Measurements from ENCODE around the gene PAK1IP1.

DNA sequence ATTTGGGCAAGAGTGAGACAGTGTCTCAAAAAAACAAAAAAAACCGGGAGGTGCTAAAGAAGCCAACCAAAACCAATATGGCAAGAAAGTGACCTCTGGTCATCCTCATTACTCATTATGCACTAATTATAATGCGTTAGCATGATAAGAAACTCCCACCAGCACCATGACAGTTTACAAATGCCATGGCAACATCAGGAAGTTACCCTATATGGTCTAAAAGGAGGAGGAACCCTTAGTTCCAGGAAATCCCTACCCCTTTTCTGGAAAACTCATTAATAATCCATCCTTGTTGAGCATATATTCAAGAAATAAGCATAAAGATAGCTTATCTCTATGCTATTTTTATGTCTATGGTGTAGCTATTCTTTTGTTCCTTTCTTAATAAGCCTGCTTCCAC is 32.0 kb upstream of the PAK1IP1 start:
- TF ChIP-seq, protein P1, sequence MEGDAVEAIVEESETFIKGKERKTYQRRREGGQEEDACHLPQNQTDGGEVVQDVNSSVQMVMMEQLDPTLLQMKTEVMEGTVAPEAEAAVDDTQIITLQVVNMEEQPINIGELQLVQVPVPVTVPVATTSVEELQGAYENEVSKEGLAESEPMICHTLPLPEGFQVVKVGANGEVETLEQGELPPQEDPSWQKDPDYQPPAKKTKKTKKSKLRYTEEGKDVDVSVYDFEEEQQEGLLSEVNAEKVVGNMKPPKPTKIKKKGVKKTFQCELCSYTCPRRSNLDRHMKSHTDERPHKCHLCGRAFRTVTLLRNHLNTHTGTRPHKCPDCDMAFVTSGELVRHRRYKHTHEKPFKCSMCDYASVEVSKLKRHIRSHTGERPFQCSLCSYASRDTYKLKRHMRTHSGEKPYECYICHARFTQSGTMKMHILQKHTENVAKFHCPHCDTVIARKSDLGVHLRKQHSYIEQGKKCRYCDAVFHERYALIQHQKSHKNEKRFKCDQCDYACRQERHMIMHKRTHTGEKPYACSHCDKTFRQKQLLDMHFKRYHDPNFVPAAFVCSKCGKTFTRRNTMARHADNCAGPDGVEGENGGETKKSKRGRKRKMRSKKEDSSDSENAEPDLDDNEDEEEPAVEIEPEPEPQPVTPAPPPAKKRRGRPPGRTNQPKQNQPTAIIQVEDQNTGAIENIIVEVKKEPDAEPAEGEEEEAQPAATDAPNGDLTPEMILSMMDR (IDR thresholded peaks at IDR 0.05 in 2 of 3, conservative IDR thresholded peaks at IDR 0.05 in 1 of 3; ENCODE audit: control insufficient read depth in 2 of 3, extremely low read depth in 1 of 3, insufficient read depth in 1 of 3, low read depth in 3 of 3, low read length in 3 of 3): no peak
- TF ChIP-seq, protein P2, sequence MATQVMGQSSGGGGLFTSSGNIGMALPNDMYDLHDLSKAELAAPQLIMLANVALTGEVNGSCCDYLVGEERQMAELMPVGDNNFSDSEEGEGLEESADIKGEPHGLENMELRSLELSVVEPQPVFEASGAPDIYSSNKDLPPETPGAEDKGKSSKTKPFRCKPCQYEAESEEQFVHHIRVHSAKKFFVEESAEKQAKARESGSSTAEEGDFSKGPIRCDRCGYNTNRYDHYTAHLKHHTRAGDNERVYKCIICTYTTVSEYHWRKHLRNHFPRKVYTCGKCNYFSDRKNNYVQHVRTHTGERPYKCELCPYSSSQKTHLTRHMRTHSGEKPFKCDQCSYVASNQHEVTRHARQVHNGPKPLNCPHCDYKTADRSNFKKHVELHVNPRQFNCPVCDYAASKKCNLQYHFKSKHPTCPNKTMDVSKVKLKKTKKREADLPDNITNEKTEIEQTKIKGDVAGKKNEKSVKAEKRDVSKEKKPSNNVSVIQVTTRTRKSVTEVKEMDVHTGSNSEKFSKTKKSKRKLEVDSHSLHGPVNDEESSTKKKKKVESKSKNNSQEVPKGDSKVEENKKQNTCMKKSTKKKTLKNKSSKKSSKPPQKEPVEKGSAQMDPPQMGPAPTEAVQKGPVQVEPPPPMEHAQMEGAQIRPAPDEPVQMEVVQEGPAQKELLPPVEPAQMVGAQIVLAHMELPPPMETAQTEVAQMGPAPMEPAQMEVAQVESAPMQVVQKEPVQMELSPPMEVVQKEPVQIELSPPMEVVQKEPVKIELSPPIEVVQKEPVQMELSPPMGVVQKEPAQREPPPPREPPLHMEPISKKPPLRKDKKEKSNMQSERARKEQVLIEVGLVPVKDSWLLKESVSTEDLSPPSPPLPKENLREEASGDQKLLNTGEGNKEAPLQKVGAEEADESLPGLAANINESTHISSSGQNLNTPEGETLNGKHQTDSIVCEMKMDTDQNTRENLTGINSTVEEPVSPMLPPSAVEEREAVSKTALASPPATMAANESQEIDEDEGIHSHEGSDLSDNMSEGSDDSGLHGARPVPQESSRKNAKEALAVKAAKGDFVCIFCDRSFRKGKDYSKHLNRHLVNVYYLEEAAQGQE (IDR thresholded peaks at IDR 0.05; ENCODE audit: low read depth, low read length): no peak
- no peak for TF ChIP-seq SREBF2 (IDR thresholded peaks at IDR 0.05; ENCODE audit: low read length)
- TF ChIP-seq USF1 (IDR thresholded peaks at IDR 0.05; ENCODE audit: borderline replicate concordance, extremely low read length, insufficient read depth, low read depth, low read length): no peak
- no peak for TF ChIP-seq PAX8 (IDR thresholded peaks at IDR 0.05)
- no peak for TF ChIP-seq SIN3A (IDR thresholded peaks at IDR 0.05; ENCODE audit: low read depth, low read length)

All from GM12878 (cell line).